H9 (cell line): Measurements from ENCODE around the gene FBXL15. TPM values are rescaled to one million over a fixed set of nuclear protein-coding genes. Genes with fewer than 3 reads are reported as not detected.
A peak's percentile ranks its signal among the peaks of the same experiment; 100 is the strongest.

ENCODE experiments used
- DNase-seq: peaks from one replicate; pipeline ENCODE4 v3.0.0-alpha.2; 2017
- H2AFZ ChIP-seq: one replicate; pipeline ENCODE4 v1.6.1; 2013; ENCODE audit warnings: mild to moderate bottlenecking, low read length, control low read depth, moderate library complexity
- H2AK5ac ChIP-seq: 2 replicates; pipeline ENCODE4 v1.6.1; 2013; ENCODE audit warnings: low read length, control low read depth, mixed read lengths; ENCODE audit not compliant: insufficient read length
- H2BK120ac ChIP-seq: one replicate; pipeline ENCODE4 v1.6.1; 2013; ENCODE audit warnings: low read depth, mild to moderate bottlenecking, low read length, control low read depth, inconsistent platforms; ENCODE audit not compliant: poor library complexity, severe bottlenecking
- H2BK12ac ChIP-seq: 2 replicates; pipeline ENCODE4 v1.6.1; 2013; ENCODE audit warnings: low read length, control low read depth, mixed read lengths, low read depth; ENCODE audit not compliant: insufficient read length
- H2BK15ac ChIP-seq: 2 replicates; pipeline ENCODE4 v1.6.1; 2013; ENCODE audit warnings: low read depth, low read length, control low read depth
- H2BK20ac ChIP-seq: one replicate; pipeline ENCODE4 v1.6.1; 2013; ENCODE audit warnings: low read depth, mild to moderate bottlenecking, low read length, control low read depth, inconsistent platforms; ENCODE audit not compliant: poor library complexity, severe bottlenecking
- H2BK5ac ChIP-seq: 2 replicates; pipeline ENCODE4 v1.6.1; 2013; ENCODE audit warnings: low read length, control low read depth, mixed read lengths; ENCODE audit not compliant: insufficient read length
- H3K14ac ChIP-seq: 2 replicates; pipeline ENCODE4 v1.6.1; 2013; ENCODE audit warnings: low read length, control low read depth; ENCODE audit not compliant: insufficient read depth
- H3K18ac ChIP-seq: 2 replicates; pipeline ENCODE4 v1.6.1; 2013; ENCODE audit warnings: low read depth, mild to moderate bottlenecking, mixed read lengths, low read length, control low read depth; ENCODE audit not compliant: insufficient read length
- H3K23ac ChIP-seq: 2 replicates; pipeline ENCODE4 v1.6.1; 2013; ENCODE audit warnings: low read length, control low read depth, mixed read lengths, low read depth; ENCODE audit not compliant: insufficient read length
- H3K23me2 ChIP-seq: 2 replicates; pipeline ENCODE4 v1.6.1; 2013; ENCODE audit warnings: low read depth, mild to moderate bottlenecking, mixed read lengths, low read length, control low read depth; ENCODE audit not compliant: insufficient read length, poor library complexity, severe bottlenecking
- H3K27ac ChIP-seq: 2 replicates; pipeline ENCODE4 v1.5.1; 2013; ENCODE audit warnings: low read length, control low read depth, mixed read lengths, low read depth; ENCODE audit not compliant: insufficient read length
- H3K27me3 ChIP-seq: 2 replicates; pipeline ENCODE4 v1.6.1; 2013; ENCODE audit warnings: low read length, control low read depth, inconsistent platforms; ENCODE audit not compliant: insufficient read depth
- H3K4ac ChIP-seq: 2 replicates; pipeline ENCODE4 v1.6.1; 2013; ENCODE audit warnings: low read depth, mild to moderate bottlenecking, control low read depth, inconsistent platforms, low read length, moderate library complexity
- H3K4me1 ChIP-seq: 2 replicates; pipeline ENCODE4 v1.6.1; 2013; ENCODE audit warnings: low read length, control low read depth, inconsistent platforms; ENCODE audit not compliant: insufficient read depth
- H3K4me2 ChIP-seq: 2 replicates; pipeline ENCODE4 v1.6.1; 2013; ENCODE audit warnings: low read length, control low read depth, mixed read lengths; ENCODE audit not compliant: insufficient read length, insufficient read depth
- H3K56ac ChIP-seq: 2 replicates; pipeline ENCODE4 v1.6.1; 2013; ENCODE audit warnings: low read depth, mild to moderate bottlenecking, mixed read lengths, low read length, control low read depth; ENCODE audit not compliant: insufficient read length
- H3K79me1 ChIP-seq: 2 replicates; pipeline ENCODE4 v1.6.1; 2013; ENCODE audit warnings: low read depth, mild to moderate bottlenecking, moderate library complexity, low read length, control low read depth, inconsistent platforms; ENCODE audit not compliant: insufficient read depth, poor library complexity, severe bottlenecking
- H3K79me2 ChIP-seq: 2 replicates; pipeline ENCODE4 v1.6.1; 2013; ENCODE audit warnings: low read length, control low read depth, inconsistent platforms; ENCODE audit not compliant: insufficient read depth
- H3K9ac ChIP-seq: 2 replicates; pipeline ENCODE4 v1.6.1; 2013; ENCODE audit warnings: low read length, control low read depth, mixed read lengths; ENCODE audit not compliant: insufficient read length; ENCODE audit errors: extremely low read depth
- H3K9me3 ChIP-seq: one replicate; pipeline ENCODE4 v1.6.1; 2013; ENCODE audit warnings: low read depth, low read length, inconsistent platforms; ENCODE audit not compliant: control insufficient read depth
- H3T11ph ChIP-seq: one replicate; pipeline ENCODE4 v1.6.1; 2013; ENCODE audit warnings: mild to moderate bottlenecking, low read length, control low read depth, inconsistent platforms
- H4K20me1 ChIP-seq: one replicate; pipeline ENCODE4 v1.6.1; 2013; ENCODE audit not compliant: control insufficient read depth, insufficient read length, insufficient read depth
- H4K5ac ChIP-seq: 2 replicates; pipeline ENCODE4 v1.6.1; 2013; ENCODE audit warnings: low read depth, mild to moderate bottlenecking, mixed read lengths, low read length, control low read depth; ENCODE audit not compliant: insufficient read length
- H4K8ac ChIP-seq: replicated peaks from 2 replicates; pipeline ENCODE4 v1.6.1; 2013; ENCODE audit warnings: low read length, control low read depth, mixed read lengths, low read depth; ENCODE audit not compliant: insufficient read length
- H4K91ac ChIP-seq: 2 replicates; pipeline ENCODE4 v1.6.1; 2013; ENCODE audit warnings: low read depth, mild to moderate bottlenecking, moderate library complexity, mixed read lengths, low read length, control low read depth; ENCODE audit not compliant: insufficient read length
- H3K27ac Mint-ChIP-seq, 3 experiments: 2 replicates in 2 of 3; 3 replicates in 1 of 3; pipeline ENCODE4 v1.8.0; 2020 to 2021; ENCODE audit warnings: mixed read lengths in 3 of 3, mild to moderate bottlenecking in 1 of 3, moderate library complexity in 1 of 3
- H3K27me3 Mint-ChIP-seq: 2 replicates; pipeline ENCODE4 v1.8.0; 2021; ENCODE audit warnings: low read depth, mild to moderate bottlenecking, moderate library complexity, mixed read lengths
- H3K36me3 Mint-ChIP-seq, 3 experiments: 2 replicates in 2 of 3; 3 replicates in 1 of 3; pipeline ENCODE4 v1.8.0; 2020 to 2021; ENCODE audit warnings: low read depth in 3 of 3, mixed read lengths in 3 of 3; ENCODE audit not compliant: insufficient read depth in 1 of 3
- H3K4me1 Mint-ChIP-seq, 2 experiments: 2 replicates each; pipeline ENCODE4 v1.8.0; 2020; ENCODE audit warnings: mixed read lengths in 2 of 2
- H3K4me3 Mint-ChIP-seq, 2 experiments: 2 replicates in 1 of 2; 3 replicates in 1 of 2; pipeline ENCODE4 v1.8.0; 2020 to 2021; ENCODE audit warnings: mild to moderate bottlenecking in 2 of 2, mixed read lengths in 2 of 2, moderate library complexity in 1 of 2
- H3K9me3 Mint-ChIP-seq, 2 experiments: 2 replicates in 1 of 2; 3 replicates in 1 of 2; pipeline ENCODE4 v1.8.0; 2020; ENCODE audit warnings: mild to moderate bottlenecking in 2 of 2, mixed read lengths in 2 of 2, moderate library complexity in 1 of 2
- WGBS: extraction: QIAGEN DNeasy Blood & Tissue Kit; methylation state at CpG from one replicate; pipeline ENCODE4 v1.1.7; 2013; ENCODE audit warnings: missing lambda C conversion rate, low lambda C conversion rate, mixed read lengths; ENCODE audit not compliant: insufficient read length; ENCODE audit errors: extremely low coverage; 5-methylcytosine and 5-hydroxymethylcytosine counted together
- total RNA-seq: library from RNA; stranded (reverse); gene quantifications from 2 replicates; pipeline ENCODE4 v1.2.1, GENCODE V29; 2021
- TF ChIP-seq, protein P1 (sequence below): fragments of 200-600 bp; sonication (generic); conservative IDR thresholded peaks from 3 replicates; pipeline ENCODE4 v1.8.0; 2021; ENCODE audit warnings: antibody characterized with exemption, mild to moderate bottlenecking

The FBXL15 gene
- total RNA-seq, 1 experiment from 2014 or later, result 9.1 TPM

DNA sequence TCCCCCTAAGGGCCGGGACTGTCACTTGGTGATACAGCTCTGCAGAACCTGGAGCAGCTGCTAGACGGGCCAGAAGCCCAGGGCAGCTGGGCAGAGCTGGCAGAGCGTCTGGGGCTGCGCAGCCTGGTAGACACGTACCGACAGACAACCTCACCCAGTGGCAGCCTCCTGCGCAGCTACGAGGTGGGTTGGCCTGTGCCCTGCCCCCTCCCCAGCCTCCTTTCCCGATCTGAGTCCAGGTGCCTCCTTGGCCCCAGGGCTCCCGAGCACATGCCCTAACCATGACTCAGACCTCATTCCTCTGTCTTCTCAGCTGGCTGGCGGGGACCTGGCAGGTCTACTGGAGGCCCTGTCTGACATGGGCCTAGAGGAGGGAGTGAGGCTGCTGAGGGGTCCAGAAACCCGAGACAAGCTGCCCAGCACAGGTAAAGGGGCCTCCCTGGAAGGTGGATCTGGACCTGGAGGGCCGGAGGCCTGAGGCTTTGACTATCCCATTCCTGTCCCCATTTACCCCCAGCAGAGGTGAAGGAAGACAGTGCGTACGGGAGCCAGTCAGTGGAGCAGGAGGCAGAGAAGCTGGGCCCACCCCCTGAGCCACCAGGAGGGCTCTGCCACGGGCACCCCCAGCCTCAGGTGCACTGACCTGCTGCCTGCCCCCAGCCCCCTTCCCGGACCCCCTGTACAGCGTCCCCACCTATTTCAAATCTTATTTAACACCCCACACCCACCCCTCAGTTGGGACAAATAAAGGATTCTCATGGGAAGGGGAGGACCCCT is 18.7 kb upstream of the FBXL15 start:
- no peaks in the 10 kb centered on the region for H3K4me1 ChIP-seq
- H2AK5ac ChIP-seq, result no peak overlapping the region
- H4K91ac ChIP-seq, result no peak overlapping the region
- H4K8ac ChIP-seq, result no peak overlapping the region
- DNase-seq, result peak; percentile 68
- no peak overlapping the region for H2BK15ac ChIP-seq
- H3K4ac ChIP-seq, result no peak overlapping the region
- no peak overlapping the region for H3K4me2 ChIP-seq
- no peaks in the 10 kb centered on the region; the same call in 1 of the 2 replicates for H3K27me3 ChIP-seq
- no peak overlapping the region for H2BK120ac ChIP-seq
- no peak overlapping the region for H4K5ac ChIP-seq
- WGBS, result no CpG with 5 or more reads among the region's 18 CpGs
- H2BK12ac ChIP-seq, result no peak overlapping the region
- no peak overlapping the region for H3K9ac ChIP-seq
- H2BK5ac ChIP-seq, result no peak overlapping the region
- TF ChIP-seq, protein P1, sequence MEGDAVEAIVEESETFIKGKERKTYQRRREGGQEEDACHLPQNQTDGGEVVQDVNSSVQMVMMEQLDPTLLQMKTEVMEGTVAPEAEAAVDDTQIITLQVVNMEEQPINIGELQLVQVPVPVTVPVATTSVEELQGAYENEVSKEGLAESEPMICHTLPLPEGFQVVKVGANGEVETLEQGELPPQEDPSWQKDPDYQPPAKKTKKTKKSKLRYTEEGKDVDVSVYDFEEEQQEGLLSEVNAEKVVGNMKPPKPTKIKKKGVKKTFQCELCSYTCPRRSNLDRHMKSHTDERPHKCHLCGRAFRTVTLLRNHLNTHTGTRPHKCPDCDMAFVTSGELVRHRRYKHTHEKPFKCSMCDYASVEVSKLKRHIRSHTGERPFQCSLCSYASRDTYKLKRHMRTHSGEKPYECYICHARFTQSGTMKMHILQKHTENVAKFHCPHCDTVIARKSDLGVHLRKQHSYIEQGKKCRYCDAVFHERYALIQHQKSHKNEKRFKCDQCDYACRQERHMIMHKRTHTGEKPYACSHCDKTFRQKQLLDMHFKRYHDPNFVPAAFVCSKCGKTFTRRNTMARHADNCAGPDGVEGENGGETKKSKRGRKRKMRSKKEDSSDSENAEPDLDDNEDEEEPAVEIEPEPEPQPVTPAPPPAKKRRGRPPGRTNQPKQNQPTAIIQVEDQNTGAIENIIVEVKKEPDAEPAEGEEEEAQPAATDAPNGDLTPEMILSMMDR, result no peak
- no peak overlapping the region for H3T11ph ChIP-seq
- H3K23me2 ChIP-seq, result no peaks in the 10 kb centered on the region
- H3K56ac ChIP-seq, result no peak overlapping the region
- no peak overlapping the region for H3K23ac ChIP-seq
- Mint-ChIP-seq H3K36me3 (peaks cover 1 to 27% (median 19%) of the 10 kb centered on the region in 3 experiments; a peak in 5 of 7 replicates), H3K4me3 (no peak overlapping the region; a peak in 1 of 5 replicates), H3K27me3 (peaks cover 46% of the 10 kb centered on the region), H3K4me1 (peaks cover 3 to 12% of the 10 kb centered on the region in 2 experiments), H3K27ac (no peak overlapping the region), H3K9me3 (no peaks in the 10 kb centered on the region)
- no peak overlapping the region for H3K18ac ChIP-seq
- no peak overlapping the region for H2AFZ ChIP-seq
- no peak overlapping the region for H2BK20ac ChIP-seq
- H3K79me2 ChIP-seq, result no peaks in the 10 kb centered on the region
- H3K14ac ChIP-seq, result no peak overlapping the region
- H3K27ac ChIP-seq, result no peak overlapping the region
- H3K79me1 ChIP-seq, result no peaks in the 10 kb centered on the region
- no peaks in the 10 kb centered on the region for H4K20me1 ChIP-seq
- H3K9me3 ChIP-seq, result no peaks in the 10 kb centered on the region
